ENCODE measurements around the gene ENTREP1.
"Not testable (repeated sequence)": the region's sequence is repeated elsewhere in the genome, so short reads cannot be mapped to it uniquely, and the experiment has no call there.

The ENTREP1 gene

DNA sequence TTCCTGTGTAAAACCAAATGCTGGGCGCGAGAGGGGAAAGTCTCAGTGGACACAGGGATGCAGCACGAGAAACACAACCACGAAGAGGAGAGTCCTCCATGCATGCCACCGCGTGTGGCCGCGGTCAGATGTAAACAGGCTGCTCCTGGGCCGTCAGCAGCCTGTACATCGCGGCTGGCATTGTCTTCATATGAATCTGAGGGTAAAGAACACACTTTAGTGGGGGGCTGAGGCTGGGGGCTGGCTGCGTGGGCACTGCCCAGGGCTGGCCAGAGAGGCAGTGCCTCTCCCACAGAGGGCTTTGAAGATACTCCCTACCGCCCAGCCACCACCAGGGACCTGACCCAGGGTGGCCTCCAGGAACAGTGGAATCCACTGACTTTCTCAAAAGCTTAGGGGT is 106.2 kb downstream of the ENTREP1 start:
- no peak for DNase-seq
- in situ Hi-C loops (cut with MboI; ENCODE audit: low pct_unique_long_range_greater_than_20kb, low sequenced_read_pairs): loop anchor here (25.0 kb wide), 1 partner anchor 481 kb away; no protein-coding TSS in a partner anchor

DNA sequence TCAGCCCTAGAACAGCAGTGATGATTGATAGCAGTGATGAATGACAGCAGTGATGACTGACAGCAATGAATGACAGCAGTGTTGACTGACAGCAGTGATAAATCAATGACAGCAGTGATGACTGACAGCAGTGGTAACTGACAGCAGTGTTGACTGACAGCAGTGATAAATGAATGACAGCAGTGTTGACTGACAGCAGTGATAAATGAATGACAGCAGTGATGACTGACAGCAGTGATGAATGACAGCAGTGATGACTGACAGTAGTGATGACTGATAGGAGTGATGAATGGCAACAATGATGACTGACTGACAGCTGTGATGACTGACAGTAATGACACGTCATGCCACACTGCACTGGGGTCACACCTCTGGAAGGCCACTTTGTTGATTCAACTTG is 106.8 kb downstream of the ENTREP1 start:
- in situ Hi-C loops (cut with MboI; ENCODE audit: low pct_unique_long_range_greater_than_20kb, low sequenced_read_pairs): loop anchor here (25.0 kb wide), 1 partner anchor 481 kb away; no protein-coding TSS in a partner anchor
- no peak for DNase-seq

DNA sequence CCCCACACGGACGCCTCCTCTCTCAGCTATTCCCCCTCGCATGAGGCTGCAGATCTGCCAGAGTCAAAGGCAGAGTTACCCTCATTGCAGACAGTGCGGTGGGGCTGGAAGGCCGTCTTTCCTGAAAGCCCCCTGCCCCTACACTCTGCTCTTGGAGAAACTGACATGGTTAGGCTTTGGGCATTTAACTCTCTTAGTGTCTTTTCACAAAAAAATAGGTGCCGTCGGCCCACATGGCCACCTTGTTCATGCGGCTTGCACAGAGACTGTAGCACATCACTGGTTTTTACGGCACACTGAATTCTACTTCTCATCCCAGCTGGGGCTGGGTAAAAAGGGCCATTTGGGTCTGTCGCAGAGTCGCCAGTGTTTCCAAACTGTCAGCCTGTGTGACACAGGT is 107.6 kb downstream of the ENTREP1 start:
- in situ Hi-C loops (cut with MboI; ENCODE audit: low pct_unique_long_range_greater_than_20kb, low sequenced_read_pairs): loop anchor here (25.0 kb wide), 1 partner anchor 480 kb away; no protein-coding TSS in a partner anchor
- DNase-seq: no peak

DNA sequence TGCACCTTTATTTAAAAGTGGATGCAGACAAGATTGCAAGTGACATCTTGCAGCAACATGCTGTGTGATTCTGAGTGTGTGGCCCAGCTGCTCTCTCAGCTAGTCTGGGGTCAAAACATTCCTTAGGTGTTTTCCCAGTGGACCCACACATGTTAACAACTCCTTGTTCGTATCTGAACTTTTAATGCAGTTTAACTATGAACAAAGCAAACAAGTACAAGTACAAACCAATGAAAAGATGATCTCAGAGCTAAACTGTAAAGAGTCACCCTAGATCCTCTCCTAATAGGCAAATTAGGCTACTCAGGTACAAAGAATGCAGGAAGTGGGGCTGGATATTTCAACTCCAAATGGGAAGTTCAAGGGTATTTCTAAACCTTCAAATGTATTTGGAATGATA is 108.4 kb downstream of the ENTREP1 start:
- DNase-seq: no peak
- in situ Hi-C loops (cut with MboI; ENCODE audit: low pct_unique_long_range_greater_than_20kb, low sequenced_read_pairs): loop anchor here (25.0 kb wide), 1 partner anchor 479 kb away; no protein-coding TSS in a partner anchor

DNA sequence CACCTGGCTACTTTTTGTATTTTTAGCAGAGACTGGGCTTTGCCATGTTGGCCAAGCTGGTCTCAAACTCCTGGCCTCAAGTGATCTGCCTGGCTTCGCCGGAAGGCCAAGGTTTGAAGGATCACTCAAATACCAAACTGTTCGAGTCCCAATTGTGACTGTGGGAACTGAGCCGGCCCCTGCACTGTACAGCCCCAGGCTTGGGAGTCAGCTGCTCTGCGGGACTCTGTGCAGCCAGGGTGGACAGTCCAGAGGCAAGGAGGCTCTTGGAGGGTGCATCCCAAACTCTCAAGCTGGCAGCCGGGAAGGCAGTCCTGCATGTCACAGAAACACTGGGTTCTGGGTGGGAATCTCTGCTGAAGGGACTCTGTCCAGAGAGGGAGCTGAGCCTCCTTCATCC is 109.0 kb downstream of the ENTREP1 start:
- in situ Hi-C loops (cut with MboI; ENCODE audit: low pct_unique_long_range_greater_than_20kb, low sequenced_read_pairs): loop anchor here (25.0 kb wide), 1 partner anchor 478 kb away; no protein-coding TSS in a partner anchor
- DNase-seq: no peak

DNA sequence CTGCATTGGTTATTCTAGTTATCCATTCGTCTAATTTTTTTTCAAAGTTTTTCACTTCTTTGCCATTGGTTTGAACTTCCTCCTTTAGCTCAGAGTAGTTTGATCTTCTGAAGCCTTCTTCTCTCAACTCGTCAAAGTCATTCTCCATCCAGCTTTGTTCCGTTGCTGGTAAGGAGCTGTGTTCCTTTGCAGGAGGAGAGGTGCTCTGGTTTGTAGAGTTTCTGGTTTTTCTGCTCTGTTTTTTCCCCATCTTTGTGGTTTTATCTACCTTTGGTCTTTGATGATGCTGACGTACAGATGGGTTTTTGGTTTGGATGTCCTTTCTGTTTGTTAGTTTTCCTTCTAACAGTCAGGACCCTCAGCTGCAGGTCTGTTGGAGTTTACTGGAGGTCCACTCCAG is 114.6 kb downstream of the ENTREP1 start:
- not testable (repeated sequence) for DNase-seq
- in situ Hi-C loops (cut with MboI; ENCODE audit: low pct_unique_long_range_greater_than_20kb, low sequenced_read_pairs): loop anchor here (25.0 kb wide), 1 partner anchor 473 kb away; no protein-coding TSS in a partner anchor

DNA sequence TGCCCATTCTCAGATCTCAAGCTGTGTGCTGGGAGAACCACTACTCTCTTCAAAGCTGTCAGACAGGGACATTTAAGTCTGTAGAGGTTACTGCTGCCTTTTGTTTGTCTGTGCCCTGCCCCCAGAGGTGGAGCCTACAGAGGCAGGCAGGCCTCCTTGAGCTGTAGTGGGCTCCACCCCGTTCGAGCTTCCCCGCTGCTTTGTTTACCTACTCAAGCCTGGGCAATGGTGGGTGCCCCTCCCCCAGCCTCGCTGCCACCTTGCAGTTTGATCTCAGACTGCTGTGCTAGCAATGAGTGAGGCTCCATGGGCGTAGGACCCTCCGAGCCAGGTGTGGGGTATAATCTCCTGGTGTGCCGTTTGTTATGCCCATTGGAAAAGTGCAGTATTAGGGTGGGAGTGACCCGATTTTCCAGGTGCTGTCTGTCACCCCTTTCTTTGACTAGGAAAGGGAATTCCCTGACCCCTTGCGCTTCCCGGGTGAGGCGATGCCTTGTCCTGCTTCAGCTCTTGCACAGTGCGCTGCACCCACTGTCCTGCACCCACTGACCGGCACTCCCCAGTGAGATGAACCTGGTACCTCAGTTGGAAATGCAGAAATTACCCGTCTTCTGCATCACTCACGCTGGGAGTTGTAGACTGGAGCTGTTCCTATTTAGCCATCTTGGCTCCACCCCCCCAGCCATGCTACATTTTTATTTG is 115.4 kb downstream of the ENTREP1 start:
- in situ Hi-C loops (cut with MboI; ENCODE audit: low pct_unique_long_range_greater_than_20kb, low sequenced_read_pairs): loop anchor here (25.0 kb wide), 1 partner anchor 472 kb away; no protein-coding TSS in a partner anchor
- DNase-seq: not testable (repeated sequence)
